T47D (cell line): Measurements from ENCODE around the gene POLL.

Experiments used
- DNase-seq, 2 experiments: peaks; one replicate each; pipeline versions ENCODE4 v3.0.0 to v3.0.0-alpha.2; 2011 to 2012; ENCODE audit warnings: low read depth in 1 of 2, low spot score in 1 of 2
- JUND ChIP-seq: IDR thresholded peaks from 2 replicates; pipeline ENCODE4 v1.6.1; 2012; ENCODE audit warnings: low read depth
- in situ Hi-C: cut with HindIII; loops from 2 replicates; pipeline ENCODE4 v1.10.0; 2016; ENCODE audit warnings: low sequenced_read_pairs, low pct_unique_long_range_greater_than_20kb

POLL gene

GRCh38 chr10:101558671-101559595 is 29.1 kb downstream of the POLL start:
- TF ChIP-seq JUND = no peak
- in situ Hi-C loops = no loop called here
- no peak for DNase-seq

- DNase-seq = no peak
- in situ Hi-C loops = no loop called here
- no peak for TF ChIP-seq JUND
Measured at GRCh38 chr10:101558204-101558603, 29.9 kb downstream of the POLL start.

- DNase-seq = no peak
- no peak for TF ChIP-seq JUND
- in situ Hi-C loops = no loop called here
Measured at GRCh38 chr10:101557541-101557940, 30.5 kb downstream of the POLL start.

GRCh38 chr10:101552442-101552841 is 35.6 kb downstream of the POLL start:
- no peak for TF ChIP-seq JUND
- DNase-seq = no peak
- in situ Hi-C loops = no loop called here

GRCh38 chr10:101550965-101551364 is 37.1 kb downstream of the POLL start:
- DNase-seq = no peak
- TF ChIP-seq JUND = no peak
- in situ Hi-C loops = no loop called here

GRCh38 chr10:101545898-101546297 is 42.2 kb downstream of the POLL start:
- no peak for DNase-seq
- in situ Hi-C loops = no loop called here
- no peak for TF ChIP-seq JUND

DNA sequence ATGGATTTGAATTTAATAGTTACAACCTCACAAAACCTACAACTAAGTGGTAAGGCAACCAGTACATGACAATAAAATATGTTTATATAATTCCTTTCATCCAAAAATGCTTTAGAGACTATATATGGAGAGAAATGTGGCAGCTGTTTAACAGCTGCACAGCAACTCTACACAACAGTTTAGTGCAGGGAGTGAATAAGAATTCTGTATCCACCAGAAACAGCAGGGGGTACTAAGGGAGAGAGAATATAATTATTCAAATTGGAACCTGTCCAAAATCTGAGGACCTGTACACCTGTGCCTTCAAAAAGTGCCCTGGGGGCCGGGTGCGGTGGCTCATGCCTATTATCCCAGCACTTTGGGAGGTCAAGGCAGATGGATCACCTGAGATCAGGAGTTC is 49.6 kb downstream of the POLL start:
- DNase-seq = no peak

DNA sequence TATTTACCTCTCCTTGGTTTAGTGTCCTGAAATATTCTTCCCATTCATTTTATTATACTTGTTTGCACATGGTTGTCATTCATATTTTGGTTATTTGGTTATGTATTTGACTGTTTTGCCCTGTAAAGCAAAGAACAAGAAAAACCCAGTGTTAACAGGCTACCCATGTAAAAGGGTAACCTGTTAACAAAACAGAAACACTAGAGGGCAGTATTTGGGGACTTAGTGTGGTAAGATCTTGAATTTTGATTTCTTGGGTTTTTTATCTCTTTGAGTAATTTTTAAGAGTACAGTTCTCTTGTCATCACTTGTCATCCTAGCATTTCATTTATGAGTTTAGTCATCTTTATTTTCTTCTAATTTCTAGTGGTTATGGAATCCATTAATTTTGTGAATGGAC is 51.3 kb downstream of the POLL start:
- DNase-seq = peak in 1 of 2 experiments; percentile 50
- in situ Hi-C loops = no loop called here
- TF ChIP-seq JUND = no peak

More for the DNA sequence above, 49.6 kb downstream of the POLL start:
- TF ChIP-seq JUND = no peak
- in situ Hi-C loops = no loop called here

GRCh38 chr10:101535949-101536348 is 52.1 kb downstream of the POLL start:
- DNase-seq = no peak
- in situ Hi-C loops = no loop called here
- TF ChIP-seq JUND = no peak

DNA sequence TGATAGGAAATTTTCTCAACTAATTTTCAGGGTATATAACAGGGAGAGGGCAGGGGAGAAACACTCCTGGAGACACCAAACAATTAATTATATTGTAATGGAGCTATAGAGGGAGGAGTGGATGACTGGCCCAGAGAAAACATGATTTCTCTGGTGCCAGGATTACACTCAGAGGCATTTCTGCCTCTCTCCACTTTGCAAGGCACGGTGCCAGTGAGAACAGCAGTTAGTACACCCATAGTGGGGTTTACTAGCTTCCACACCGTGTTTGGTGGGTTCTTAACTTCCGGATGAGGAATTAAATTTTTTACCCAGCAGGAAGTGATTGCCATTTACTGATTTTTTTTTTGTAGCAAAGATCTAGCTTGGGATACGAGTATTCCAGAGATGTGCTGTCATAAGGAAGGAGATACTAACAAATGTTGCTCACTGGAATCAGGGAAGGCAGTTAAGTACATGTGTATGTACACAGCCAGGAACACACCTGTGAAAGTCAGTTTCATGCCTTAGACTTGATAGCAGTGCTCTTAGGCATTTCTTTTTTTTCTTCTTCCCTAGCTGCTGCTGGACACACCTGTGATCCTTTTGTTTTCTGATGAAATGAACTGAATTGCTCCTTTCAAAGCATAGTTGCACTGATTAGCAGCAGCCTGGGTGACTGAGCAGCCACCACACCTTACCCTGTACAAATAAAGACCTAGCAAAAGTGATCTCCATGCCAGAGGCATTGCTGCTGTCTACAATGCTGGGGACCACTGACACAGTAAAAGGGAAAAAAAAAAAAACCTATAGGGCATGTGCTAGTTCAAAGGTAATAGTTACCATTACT is 58.1 kb downstream of the POLL start:
- no peak for DNase-seq
- in situ Hi-C loops = no loop called here
- no peak for TF ChIP-seq JUND

- in situ Hi-C loops = no loop called here
- DNase-seq = no peak
- no peak for TF ChIP-seq JUND
Measured at GRCh38 chr10:101529207-101529606, 58.9 kb downstream of the POLL start.
